Testis (tissue), 2 donors: ENCODE results near the gene SNX2.

Experiments
- POLR2A ChIP-seq: fragments of 450-650 bp; IDR thresholded peaks from one replicate; pipeline ENCODE4 v1.6.1; 2017; ENCODE audit warnings: antibody characterized with exemption, mild to moderate bottlenecking, moderate library complexity
- TF ChIP-seq, protein P1 (sequence below), 3 experiments: fragments of 450-650 bp in 2 of 3; fragments of 200-600 bp in 1 of 3; sonication (generic) in 1 of 3; IDR thresholded peaks; one replicate each; pipeline ENCODE4 v1.5.1; 2016 to 2019; ENCODE audit warnings: antibody characterized with exemption in 3 of 3, mild to moderate bottlenecking in 2 of 3, moderate library complexity in 1 of 3

- TF ChIP-seq, protein P1, sequence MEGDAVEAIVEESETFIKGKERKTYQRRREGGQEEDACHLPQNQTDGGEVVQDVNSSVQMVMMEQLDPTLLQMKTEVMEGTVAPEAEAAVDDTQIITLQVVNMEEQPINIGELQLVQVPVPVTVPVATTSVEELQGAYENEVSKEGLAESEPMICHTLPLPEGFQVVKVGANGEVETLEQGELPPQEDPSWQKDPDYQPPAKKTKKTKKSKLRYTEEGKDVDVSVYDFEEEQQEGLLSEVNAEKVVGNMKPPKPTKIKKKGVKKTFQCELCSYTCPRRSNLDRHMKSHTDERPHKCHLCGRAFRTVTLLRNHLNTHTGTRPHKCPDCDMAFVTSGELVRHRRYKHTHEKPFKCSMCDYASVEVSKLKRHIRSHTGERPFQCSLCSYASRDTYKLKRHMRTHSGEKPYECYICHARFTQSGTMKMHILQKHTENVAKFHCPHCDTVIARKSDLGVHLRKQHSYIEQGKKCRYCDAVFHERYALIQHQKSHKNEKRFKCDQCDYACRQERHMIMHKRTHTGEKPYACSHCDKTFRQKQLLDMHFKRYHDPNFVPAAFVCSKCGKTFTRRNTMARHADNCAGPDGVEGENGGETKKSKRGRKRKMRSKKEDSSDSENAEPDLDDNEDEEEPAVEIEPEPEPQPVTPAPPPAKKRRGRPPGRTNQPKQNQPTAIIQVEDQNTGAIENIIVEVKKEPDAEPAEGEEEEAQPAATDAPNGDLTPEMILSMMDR (IDR thresholded peaks at IDR 0.05), result no peak
- no peak for TF ChIP-seq POLR2A
These were observed 70.0 kb downstream of the SNX2 start for GRCh38 chr5:122844910-122845228.
